IPS-11a (cell line): ENCODE measurements around the gene GREB1.

ENCODE experiments used
- H3K4me3 ChIP-seq: one replicate; pipeline ENCODE4 v1.5.1; 2013; ENCODE audit warnings: low read depth, low read length, control low read depth

Gene GREB1

GRCh38 chr2:11679486-11680181 is 145.8 kb downstream of the GREB1 start:
- no peak overlapping the region for H3K4me3 ChIP-seq

- H3K4me3 ChIP-seq: no peak overlapping the region
These were observed 146.5 kb downstream of the GREB1 start for GRCh38 chr2:11680182-11680900.

GRCh38 chr2:11680901-11681721 is 147.3 kb downstream of the GREB1 start:
- H3K4me3 ChIP-seq: no peak overlapping the region

- H3K4me3 ChIP-seq: no peak overlapping the region
These were observed 148.1 kb downstream of the GREB1 start for GRCh38 chr2:11681722-11682589.

- H3K4me3 ChIP-seq: no peak overlapping the region
These were observed 148.7 kb downstream of the GREB1 start for GRCh38 chr2:11682590-11682915.

GRCh38 chr2:11683476-11683875 is 149.6 kb downstream of the GREB1 start:
- no peak overlapping the region for H3K4me3 ChIP-seq

- no peak overlapping the region for H3K4me3 ChIP-seq
These were observed 150.1 kb downstream of the GREB1 start for GRCh38 chr2:11683966-11684365.

- no peak overlapping the region for H3K4me3 ChIP-seq
These were observed 151.1 kb downstream of the GREB1 start for GRCh38 chr2:11684894-11685460.

- H3K4me3 ChIP-seq: no peak overlapping the region
These were observed 152.1 kb downstream of the GREB1 start for GRCh38 chr2:11685906-11686470.

GRCh38 chr2:11687736-11688135 is 153.9 kb downstream of the GREB1 start:
- no peak overlapping the region for H3K4me3 ChIP-seq

- no peak overlapping the region for H3K4me3 ChIP-seq
These were observed 154.6 kb downstream of the GREB1 start for GRCh38 chr2:11688222-11689069.

- no peak overlapping the region for H3K4me3 ChIP-seq
These were observed 157.3 kb downstream of the GREB1 start for GRCh38 chr2:11691076-11691660.
